Measurements from ENCODE around the gene ZNF207.
"Not testable (repeated sequence)": the region's sequence is repeated elsewhere in the genome, so short reads cannot be mapped to it uniquely, and the experiment has no call there.

- not testable (repeated sequence) for TF ChIP-seq CTCF (IDR thresholded peaks at IDR 0.05); ZNF138 (CRISPR knock-in tag; conservative IDR thresholded peaks at IDR 0.05); SP1 (CRISPR knock-in tag; conservative IDR thresholded peaks at IDR 0.05); ATF2 (CRISPR knock-in tag; IDR thresholded peaks at IDR 0.05; ENCODE audit: borderline replicate concordance, low read depth); CBFB (CRISPR knock-in tag; IDR thresholded peaks at IDR 0.05; ENCODE audit: low read depth); E2F5 (CRISPR knock-in tag; IDR thresholded peaks at IDR 0.05); TEAD1 (CRISPR knock-in tag; IDR thresholded peaks at IDR 0.05); ZNF263 (CRISPR knock-in tag; IDR thresholded peaks at IDR 0.05; ENCODE audit: low read depth); ETV6 (CRISPR knock-in tag; IDR thresholded peaks at IDR 0.05); TCF7 (CRISPR knock-in tag; IDR thresholded peaks at IDR 0.05; ENCODE audit: low read depth); MYBL2 (CRISPR knock-in tag; IDR thresholded peaks at IDR 0.05)
- TF ChIP-seq, protein P1, sequence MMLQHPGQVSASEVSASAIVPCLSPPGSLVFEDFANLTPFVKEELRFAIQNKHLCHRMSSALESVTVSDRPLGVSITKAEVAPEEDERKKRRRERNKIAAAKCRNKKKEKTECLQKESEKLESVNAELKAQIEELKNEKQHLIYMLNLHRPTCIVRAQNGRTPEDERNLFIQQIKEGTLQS (CRISPR knock-in tag; conservative IDR thresholded peaks at IDR 0.05) = not testable (repeated sequence)
- TF ChIP-seq, protein P2, sequence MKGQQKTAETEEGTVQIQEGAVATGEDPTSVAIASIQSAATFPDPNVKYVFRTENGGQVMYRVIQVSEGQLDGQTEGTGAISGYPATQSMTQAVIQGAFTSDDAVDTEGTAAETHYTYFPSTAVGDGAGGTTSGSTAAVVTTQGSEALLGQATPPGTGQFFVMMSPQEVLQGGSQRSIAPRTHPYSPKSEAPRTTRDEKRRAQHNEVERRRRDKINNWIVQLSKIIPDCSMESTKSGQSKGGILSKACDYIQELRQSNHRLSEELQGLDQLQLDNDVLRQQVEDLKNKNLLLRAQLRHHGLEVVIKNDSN (CRISPR knock-in tag; IDR thresholded peaks at IDR 0.05) = not testable (repeated sequence)
Measured at GRCh38 chr17:32388128-32388527, 38.2 kb downstream of the ZNF207 start.

All from WTC11 (cell line).